Stomach (tissue), 9 donors: ENCODE measurements around the gene ANGPTL2. TPM values are rescaled to one million over a fixed set of nuclear protein-coding genes. Genes with fewer than 3 reads are reported as not detected.

Source experiments
- DNase-seq, 2 donors: peaks; one replicate each; pipeline versions ENCODE4 v3.0.0 to v3.0.0-alpha.2; 2013 to 2019
- H3K27ac ChIP-seq, 5 donors: fragments of 200-600 bp in 4 of 5; sonication (generic) in 4 of 5; one replicate each; pipeline ENCODE4 v1.5.1; 2013 to 2019; ENCODE audit warnings: mild to moderate bottlenecking in 1 of 5, moderate library complexity in 1 of 5
- H3K27me3 ChIP-seq, 3 donors: fragments of 200-600 bp; sonication (generic); one replicate each; pipeline ENCODE4 v1.5.1; 2017 to 2019; ENCODE audit warnings: mixed run types in 1 of 3
- H3K36me3 ChIP-seq, 4 donors: fragments of 200-600 bp; sonication (generic); 1 replicate in 3 of 4; 2 replicates in 1 of 4; pipeline ENCODE4 v1.5.1; 2016 to 2019
- H3K4me1 ChIP-seq, 4 donors: fragments of 200-600 bp; sonication (generic); one replicate each; pipeline ENCODE4 v1.5.1; 2016 to 2019
- H3K4me3 ChIP-seq, 4 donors: fragments of 200-600 bp; sonication (generic) in 3 of 4; one replicate each; pipeline ENCODE4 v1.5.1; 2016 to 2019; ENCODE audit warnings: mild to moderate bottlenecking in 1 of 4
- H3K9me3 ChIP-seq, 4 donors: fragments of 200-600 bp; sonication (generic); one replicate each; pipeline ENCODE4 v1.5.1; 2016 to 2019
- EP300 ChIP-seq: sonication (generic); formaldehyde crosslinking; IDR thresholded peaks from one replicate; pipeline ENCODE4 v1.6.1; 2017; ENCODE audit warnings: antibody characterized with exemption
- POLR2A ChIP-seq, 4 donors: fragments of 450-650 bp; IDR thresholded peaks; one replicate each; pipeline ENCODE4 v1.6.1; 2016; ENCODE audit warnings: antibody characterized with exemption in 4 of 4, control low read depth in 2 of 4, mild to moderate bottlenecking in 1 of 4, moderate library complexity in 1 of 4
- POLR2AphosphoS5 ChIP-seq, 3 donors: sonication (generic); formaldehyde crosslinking; IDR thresholded peaks; one replicate each; pipeline ENCODE4 v1.6.1; 2016; ENCODE audit warnings: antibody characterized with exemption in 3 of 3
- WGBS, 5 donors: extraction: QIAGEN DNeasy Blood & Tissue Kit in 3 of 5; methylation state at CpG; one replicate each; pipeline versions ENCODE4 v1.1.5 to v1.1.7; 2013 to 2018; 5-methylcytosine and 5-hydroxymethylcytosine counted together
- intact Hi-C: fragments of 100-400 bp; cut with DNase I; formaldehyde crosslinking; loops from one replicate; pipeline ENCODE4 v1.15.1; 2023; ENCODE audit warnings: low total_unique reads
- polyA plus RNA-seq, 3 donors: library from polyadenylated mRNA; stranded (reverse); fragments of 200-250 nt; gene quantifications; one replicate each; pipeline ENCODE4 v1.2.3, GENCODE V29; 2013
- total RNA-seq, 5 donors: library from RNA; depleted of rRNA; stranded (reverse); fragments of >200 nt; gene quantifications; one replicate each; pipeline versions ENCODE4 v1.1.0 to v1.2.3, GENCODE V29; 2014 to 2016
- TF ChIP-seq, protein P1 (sequence below), 7 experiments: fragments of 450-650 bp in 4 of 7; fragments of 200-600 bp in 3 of 7; sonication (generic) in 3 of 7; IDR thresholded peaks; one replicate each; pipeline ENCODE4 v1.5.1; 2016 to 2019; ENCODE audit warnings: antibody characterized with exemption in 7 of 7, control low read depth in 2 of 7, mild to moderate bottlenecking in 1 of 7
- donor health status: healthy with polysubstance abuse.
- donor health status: Bipolar disorder and iron deficiency.
- donor health status: healthy.

ANGPTL2 gene
- total and polyA plus RNA-seq, 8 donors, result 5.7 to 26.3 (median 10.2) TPM

DNA sequence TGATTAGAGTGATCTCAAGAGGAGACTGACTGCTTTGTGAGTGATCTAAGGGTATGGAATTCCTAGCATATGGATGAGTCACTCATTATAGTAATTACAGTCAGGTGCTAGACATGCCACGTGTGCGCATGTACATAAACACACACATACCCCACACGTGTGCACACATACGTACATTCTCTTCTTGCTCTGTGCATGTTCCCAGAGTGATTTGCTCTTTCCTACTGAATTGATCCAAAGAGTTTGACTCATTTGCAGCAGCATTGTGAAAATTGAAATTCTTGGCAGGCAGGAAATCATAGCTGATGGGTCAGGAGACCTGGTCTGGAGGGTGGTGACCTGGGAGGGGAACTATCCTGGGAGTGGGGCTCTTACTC, 63.8 kb downstream of the ANGPTL2 start:
- DNase-seq, result no peak
- H3K27me3 ChIP-seq, result no peaks in the 10 kb centered on the region
- no peaks in the 10 kb centered on the region for H3K9me3 ChIP-seq
- H3K4me3 ChIP-seq, result no peak overlapping the region
- peaks cover 0 to 6% (median 2%) of the 10 kb centered on the region in 4 donors for H3K36me3 ChIP-seq
- H3K27ac ChIP-seq, result peak overlapping the region in 3 of 5 donors; percentile 22 to 36 (median 27)
- peaks cover 5 to 37% (median 21%) of the 10 kb centered on the region in 4 donors for H3K4me1 ChIP-seq
- no peak for TF ChIP-seq POLR2A (IDR thresholded peaks at IDR 0.05)
- intact Hi-C loops, result no loop called here
- 84 to 96% (median 89%) methylated on average over 4 of the region's 4 CpGs for WGBS, 5 donors

DNA sequence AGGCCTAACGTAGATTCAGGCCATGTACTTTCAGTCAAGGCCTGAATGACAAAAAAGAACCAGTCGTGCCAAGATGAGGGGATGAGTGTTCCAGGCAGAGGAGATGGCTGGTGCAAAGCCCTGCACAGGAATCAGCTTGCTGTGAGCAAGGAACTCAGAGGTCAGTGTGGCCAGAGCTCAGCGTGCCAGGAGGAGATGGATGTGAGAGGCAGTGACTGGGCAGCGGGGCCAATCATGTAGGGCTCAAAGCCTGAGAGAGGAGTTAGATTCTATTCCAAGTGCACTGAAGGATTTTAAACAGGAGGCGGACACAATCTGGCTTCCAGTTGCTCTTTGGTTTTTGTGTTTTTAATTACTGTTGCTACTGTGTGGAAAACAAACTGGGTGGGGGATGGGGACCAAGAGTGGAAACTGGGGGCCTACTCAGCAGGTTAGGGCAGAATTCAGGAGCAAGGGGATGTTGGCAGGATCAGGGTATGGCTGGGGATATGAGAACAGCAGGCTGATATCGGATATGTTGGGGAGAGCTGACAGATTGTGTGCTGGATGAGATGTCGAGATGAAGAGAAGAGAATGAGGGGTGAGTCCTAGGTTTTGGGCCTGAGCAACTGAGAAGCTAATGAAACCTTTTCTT, 64.3 kb downstream of the ANGPTL2 start:
- TF ChIP-seq POLR2AphosphoS5 (IDR thresholded peaks at IDR 0.05) (peak in 1 of 3 donors; percentile 27), POLR2A (IDR thresholded peaks at IDR 0.05) (no peak)
- TF ChIP-seq, protein P1, sequence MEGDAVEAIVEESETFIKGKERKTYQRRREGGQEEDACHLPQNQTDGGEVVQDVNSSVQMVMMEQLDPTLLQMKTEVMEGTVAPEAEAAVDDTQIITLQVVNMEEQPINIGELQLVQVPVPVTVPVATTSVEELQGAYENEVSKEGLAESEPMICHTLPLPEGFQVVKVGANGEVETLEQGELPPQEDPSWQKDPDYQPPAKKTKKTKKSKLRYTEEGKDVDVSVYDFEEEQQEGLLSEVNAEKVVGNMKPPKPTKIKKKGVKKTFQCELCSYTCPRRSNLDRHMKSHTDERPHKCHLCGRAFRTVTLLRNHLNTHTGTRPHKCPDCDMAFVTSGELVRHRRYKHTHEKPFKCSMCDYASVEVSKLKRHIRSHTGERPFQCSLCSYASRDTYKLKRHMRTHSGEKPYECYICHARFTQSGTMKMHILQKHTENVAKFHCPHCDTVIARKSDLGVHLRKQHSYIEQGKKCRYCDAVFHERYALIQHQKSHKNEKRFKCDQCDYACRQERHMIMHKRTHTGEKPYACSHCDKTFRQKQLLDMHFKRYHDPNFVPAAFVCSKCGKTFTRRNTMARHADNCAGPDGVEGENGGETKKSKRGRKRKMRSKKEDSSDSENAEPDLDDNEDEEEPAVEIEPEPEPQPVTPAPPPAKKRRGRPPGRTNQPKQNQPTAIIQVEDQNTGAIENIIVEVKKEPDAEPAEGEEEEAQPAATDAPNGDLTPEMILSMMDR (IDR thresholded peaks at IDR 0.05), result no peak
- intact Hi-C loops, result no loop called here
- peaks cover 0 to 9% (median 6%) of the 10 kb centered on the region in 4 donors for H3K36me3 ChIP-seq
- peak overlapping the region in 3 of 5 donors; percentile 27 to 48 (median 36) for H3K27ac ChIP-seq
- WGBS, 5 donors, result 66 to 77% (median 73%) methylated on average over 7 of the region's 7 CpGs
- peaks cover 5 to 41% (median 25%) of the 10 kb centered on the region in 4 donors for H3K4me1 ChIP-seq
- H3K27me3 ChIP-seq, result no peaks in the 10 kb centered on the region
- DNase-seq, result peak in 1 of 2 donors; percentile 27
- H3K9me3 ChIP-seq, result no peaks in the 10 kb centered on the region
- H3K4me3 ChIP-seq, result no peak overlapping the region

DNA sequence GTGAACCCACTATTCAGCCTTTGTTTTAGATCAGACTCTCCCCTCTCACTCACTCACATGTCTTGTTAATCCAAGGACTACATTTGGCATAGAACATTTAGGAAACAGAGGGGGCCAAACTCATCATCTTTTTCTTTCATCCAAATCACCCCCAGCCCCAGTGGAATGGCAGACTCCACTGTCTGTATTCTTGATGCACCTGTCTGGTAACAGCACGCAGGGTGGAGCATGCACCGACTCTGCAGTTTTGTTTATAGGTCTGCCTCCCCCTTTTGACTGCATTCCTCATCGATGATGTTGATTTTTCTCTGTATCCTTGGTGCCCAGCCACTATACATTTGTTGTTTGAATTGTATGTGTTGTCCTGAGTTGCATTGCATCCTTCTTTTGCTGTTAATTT, 66.0 kb downstream of the ANGPTL2 start:
- Histone ChIP-seq H3K27ac (no peak overlapping the region), H3K9me3 (no peaks in the 10 kb centered on the region), H3K36me3 (peaks cover 0 to 13% (median 11%) of the 10 kb centered on the region in 4 donors), H3K4me1 (peaks cover 5 to 53% (median 26%) of the 10 kb centered on the region in 4 donors), H3K27me3 (no peaks in the 10 kb centered on the region), H3K4me3 (no peak overlapping the region)
- DNase-seq, result no peak
- TF ChIP-seq EP300, result no peak
- no peak for TF ChIP-seq POLR2AphosphoS5 (IDR thresholded peaks at IDR 0.05)
- no peak for TF ChIP-seq POLR2A (IDR thresholded peaks at IDR 0.05)
- TF ChIP-seq, protein P1 (IDR thresholded peaks at IDR 0.05), result no peak
- WGBS, 5 donors, result 83 to 93% (median 85%) methylated on average over 3 of the region's 3 CpGs
- intact Hi-C loops, result no loop called here

DNA sequence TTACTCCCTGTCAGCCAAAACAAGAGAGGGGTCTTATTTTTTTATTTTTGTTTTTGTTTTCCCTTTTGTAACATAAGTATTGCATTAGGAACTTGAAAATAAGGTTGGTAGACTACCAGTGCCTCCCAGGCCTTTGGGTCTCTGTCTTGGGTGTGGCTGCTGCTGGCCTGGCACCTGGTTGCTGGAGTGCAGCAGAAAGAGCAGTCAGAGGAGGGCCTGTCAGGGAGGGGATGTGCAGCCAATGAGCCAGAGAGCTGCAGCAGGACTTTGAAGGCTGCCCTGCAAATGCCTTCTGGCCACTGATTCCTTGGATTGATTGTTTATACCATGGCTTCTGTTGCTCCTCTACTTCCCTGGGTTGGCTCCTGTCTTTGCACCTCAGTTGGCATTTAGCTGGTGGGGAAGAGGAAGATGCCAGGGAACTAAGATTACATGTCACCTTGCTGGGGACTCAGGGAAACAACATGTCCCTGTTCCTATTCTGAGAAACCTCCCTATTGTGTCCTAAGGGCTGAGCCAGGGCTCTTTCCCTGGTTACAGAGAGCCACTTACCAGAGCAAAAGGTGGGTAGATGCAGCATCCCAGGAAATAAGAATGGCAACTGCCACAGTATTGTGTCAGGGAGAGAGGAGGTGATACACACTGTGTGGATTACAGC, 66.6 kb downstream of the ANGPTL2 start:
- Histone ChIP-seq H3K9me3 (no peaks in the 10 kb centered on the region), H3K4me1 (peaks cover 5 to 53% (median 26%) of the 10 kb centered on the region in 4 donors), H3K4me3 (no peak overlapping the region), H3K27me3 (no peaks in the 10 kb centered on the region), H3K27ac (no peak overlapping the region), H3K36me3 (peaks cover 0 to 14% (median 9%) of the 10 kb centered on the region in 4 donors)
- no peak for DNase-seq
- no peak for TF ChIP-seq EP300
- no peak for TF ChIP-seq POLR2AphosphoS5 (IDR thresholded peaks at IDR 0.05)
- TF ChIP-seq, protein P1 (IDR thresholded peaks at IDR 0.05), result no peak
- TF ChIP-seq POLR2A (IDR thresholded peaks at IDR 0.05), result no peak
- intact Hi-C loops, result no loop called here

DNA sequence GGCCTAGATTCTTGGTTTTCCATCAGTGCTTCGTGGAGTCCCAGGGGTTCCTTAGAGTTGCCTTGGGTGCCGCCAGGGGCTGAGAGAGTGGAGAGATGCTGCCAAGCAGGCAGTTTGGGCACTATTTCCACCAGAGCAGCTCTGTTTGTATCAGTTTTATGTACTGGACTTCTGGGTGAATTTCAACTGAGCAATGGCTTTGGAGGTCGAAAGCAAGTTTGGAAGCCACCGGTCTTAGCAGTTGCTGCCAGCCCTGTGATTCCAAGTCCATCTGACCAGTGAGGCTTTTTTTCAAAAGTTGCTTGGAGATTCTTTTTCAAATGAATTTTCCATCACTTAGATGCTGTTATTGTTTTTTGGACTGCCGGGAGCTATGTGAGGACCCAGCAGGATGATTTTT, 68.5 kb downstream of the ANGPTL2 start:
- Histone ChIP-seq H3K36me3 (peaks cover 0 to 18% (median 9%) of the 10 kb centered on the region in 4 donors), H3K27ac (peak overlapping the region in 4 of 5 donors; percentile 47 to 79 (median 55))
- intact Hi-C loops, result no loop called here

More for the DNA sequence above, 68.5 kb downstream of the ANGPTL2 start:
- no peak overlapping the region for H3K4me3 ChIP-seq
- H3K4me1 ChIP-seq, result peaks cover 0 to 55% (median 29%) of the 10 kb centered on the region in 4 donors
- no peaks in the 10 kb centered on the region for H3K27me3 ChIP-seq
- DNase-seq, result no peak
- H3K9me3 ChIP-seq, result no peaks in the 10 kb centered on the region
- 66 to 92% (median 83%) methylated on average over 5 of the region's 5 CpGs for WGBS, 5 donors
- TF ChIP-seq POLR2A (IDR thresholded peaks at IDR 0.05), result no peak
